ENCODE results near the gene UBIAD1.

UBIAD1 gene

GRCh38 chr1:11279152-11279551, 6.2 kb downstream of the UBIAD1 start (continued):
- TF ChIP-seq TSHZ2 (CRISPR knock-in tag; IDR thresholded peaks at IDR 0.05) (no peak), ZFP30 (CRISPR knock-in tag; IDR thresholded peaks at IDR 0.05) (no peak), TOX (CRISPR knock-in tag; IDR thresholded peaks at IDR 0.05; ENCODE audit: borderline replicate concordance) (no peak), ZNF565 (CRISPR knock-in tag; conservative IDR thresholded peaks at IDR 0.05; ENCODE audit: low read depth) (no peak), BACH2 (CRISPR knock-in tag; IDR thresholded peaks at IDR 0.05; ENCODE audit: borderline replicate concordance) (no peak), SNAI2 (CRISPR knock-in tag; IDR thresholded peaks at IDR 0.05) (no peak)

- TF ChIP-seq RARB (CRISPR knock-in tag; IDR thresholded peaks at IDR 0.05) (no peak), TOX (CRISPR knock-in tag; IDR thresholded peaks at IDR 0.05; ENCODE audit: borderline replicate concordance) (no peak), ISL1 (CRISPR knock-in tag; IDR thresholded peaks at IDR 0.05) (no peak), ZFP30 (CRISPR knock-in tag; IDR thresholded peaks at IDR 0.05) (no peak), TCF4 (CRISPR knock-in tag; IDR thresholded peaks at IDR 0.05; ENCODE audit: borderline replicate concordance) (no peak), ZC3H10 (CRISPR knock-in tag; IDR thresholded peaks at IDR 0.05) (no peak), OSR1 (CRISPR knock-in tag; IDR thresholded peaks at IDR 0.05) (no peak), CSRNP3 (CRISPR knock-in tag; IDR thresholded peaks at IDR 0.05) (no peak), PPARA (CRISPR knock-in tag; IDR thresholded peaks at IDR 0.05; ENCODE audit: borderline replicate concordance) (no peak), BACH2 (CRISPR knock-in tag; IDR thresholded peaks at IDR 0.05; ENCODE audit: borderline replicate concordance) (no peak), ARNTL (CRISPR knock-in tag; IDR thresholded peaks at IDR 0.05; ENCODE audit: borderline replicate concordance, low read depth) (no peak), GLIS3 (CRISPR knock-in tag; IDR thresholded peaks at IDR 0.05) (no peak), POU6F1 (CRISPR knock-in tag; IDR thresholded peaks at IDR 0.05; ENCODE audit: borderline replicate concordance, low read depth) (no peak), TSHZ2 (CRISPR knock-in tag; IDR thresholded peaks at IDR 0.05) (no peak), SNAI2 (CRISPR knock-in tag; IDR thresholded peaks at IDR 0.05) (no peak), ESRRG (CRISPR knock-in tag; IDR thresholded peaks at IDR 0.05) (no peak), ZNF70 (CRISPR knock-in tag; IDR thresholded peaks at IDR 0.05) (no peak), ZNF565 (CRISPR knock-in tag; conservative IDR thresholded peaks at IDR 0.05; ENCODE audit: low read depth) (no peak), ZFP3 (CRISPR knock-in tag; IDR thresholded peaks at IDR 0.05) (no peak)
- no peak for ATAC-seq
Measured at GRCh38 chr1:11279630-11280029, 6.6 kb downstream of the UBIAD1 start.

- TF ChIP-seq ZFP30 (CRISPR knock-in tag; IDR thresholded peaks at IDR 0.05): no peak
- TF ChIP-seq ZNF70 (CRISPR knock-in tag; IDR thresholded peaks at IDR 0.05): no peak
- TF ChIP-seq ZNF565 (CRISPR knock-in tag; conservative IDR thresholded peaks at IDR 0.05; ENCODE audit: low read depth): no peak
- no peak for TF ChIP-seq ESRRG (CRISPR knock-in tag; IDR thresholded peaks at IDR 0.05)
- no peak for TF ChIP-seq POU6F1 (CRISPR knock-in tag; IDR thresholded peaks at IDR 0.05; ENCODE audit: borderline replicate concordance, low read depth)
- TF ChIP-seq OSR1 (CRISPR knock-in tag; IDR thresholded peaks at IDR 0.05): no peak
- TF ChIP-seq CSDC2 (CRISPR knock-in tag; IDR thresholded peaks at IDR 0.05): no peak
- no peak for TF ChIP-seq BACH2 (CRISPR knock-in tag; IDR thresholded peaks at IDR 0.05; ENCODE audit: borderline replicate concordance)
- TF ChIP-seq SNAI2 (CRISPR knock-in tag; IDR thresholded peaks at IDR 0.05): no peak
- no peak for TF ChIP-seq ARNTL (CRISPR knock-in tag; IDR thresholded peaks at IDR 0.05; ENCODE audit: borderline replicate concordance, low read depth)
- no peak for TF ChIP-seq CREB5 (CRISPR knock-in tag; IDR thresholded peaks at IDR 0.05; ENCODE audit: low read depth)
- no peak for TF ChIP-seq RARB (CRISPR knock-in tag; IDR thresholded peaks at IDR 0.05)
- TF ChIP-seq PPARA (CRISPR knock-in tag; IDR thresholded peaks at IDR 0.05; ENCODE audit: borderline replicate concordance): no peak
- no peak for TF ChIP-seq ZFP3 (CRISPR knock-in tag; IDR thresholded peaks at IDR 0.05)
- no peak for TF ChIP-seq CSRNP3 (CRISPR knock-in tag; IDR thresholded peaks at IDR 0.05)
- no peak for TF ChIP-seq ZNF8 (CRISPR knock-in tag; IDR thresholded peaks at IDR 0.05)
- no peak for TF ChIP-seq ISL1 (CRISPR knock-in tag; IDR thresholded peaks at IDR 0.05)
- no peak for TF ChIP-seq TOX (CRISPR knock-in tag; IDR thresholded peaks at IDR 0.05; ENCODE audit: borderline replicate concordance)
- ATAC-seq: no peak
Measured at GRCh38 chr1:11280719-11281376, 7.8 kb downstream of the UBIAD1 start.

Data from SK-N-SH treated with all-trans-retinoic acid at 6 μM for 48 hours (cell line).